ENCODE results near the gene ROR1. TPM values are rescaled to one million over a fixed set of nuclear protein-coding genes. Genes with fewer than 3 reads are reported as not detected.

Gene ROR1
- polyA plus RNA-seq, 1 experiment, result 7.1 TPM

DNA sequence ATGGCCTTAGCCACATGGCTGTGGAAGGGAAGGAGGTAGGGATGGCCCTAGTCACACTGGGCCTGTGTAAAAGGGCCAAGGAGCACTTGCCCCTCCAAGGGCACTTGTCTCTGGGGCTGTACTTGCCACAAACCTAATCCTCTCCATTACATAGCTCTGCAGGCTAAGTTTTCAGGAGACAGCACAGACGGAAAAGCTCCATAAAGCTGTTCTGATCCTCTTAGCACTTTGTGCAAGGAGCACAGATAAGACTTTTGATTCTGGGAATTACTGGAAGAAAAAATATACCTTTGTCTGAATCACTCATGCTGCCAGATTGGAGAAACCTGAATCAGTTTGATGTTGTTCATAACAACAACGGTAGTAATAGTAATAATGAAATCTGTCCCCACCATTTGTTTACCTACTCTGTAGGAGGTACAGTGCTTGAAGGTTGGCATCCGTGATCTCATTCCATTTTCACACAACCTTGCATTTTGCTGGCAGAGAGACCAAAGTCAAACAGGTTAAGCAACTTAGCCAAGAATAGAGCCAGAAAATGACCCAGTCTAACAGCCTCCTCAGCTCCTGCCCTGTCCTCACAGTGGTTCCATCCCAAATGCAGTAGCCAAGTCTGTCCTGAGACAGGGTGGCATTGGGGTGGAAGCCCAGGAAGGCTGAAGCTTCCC is 207.1 kb downstream of the ROR1 start:
- Histone ChIP-seq H3K4me3 (ENCODE audit: low read depth, low read length) (no peak overlapping the region), H3K27me3 (ENCODE audit: control insufficient read depth, insufficient read depth, low read length) (no peaks in the 10 kb centered on the region), H3K27ac (ENCODE audit: low read depth, low read length) (no peak overlapping the region), H3K9me3 (ENCODE audit: control insufficient read depth, insufficient read depth, low read length) (no peaks in the 10 kb centered on the region)
- DNase-seq (ENCODE audit: low read depth, low spot score), result no peak
- TF ChIP-seq, protein P1, sequence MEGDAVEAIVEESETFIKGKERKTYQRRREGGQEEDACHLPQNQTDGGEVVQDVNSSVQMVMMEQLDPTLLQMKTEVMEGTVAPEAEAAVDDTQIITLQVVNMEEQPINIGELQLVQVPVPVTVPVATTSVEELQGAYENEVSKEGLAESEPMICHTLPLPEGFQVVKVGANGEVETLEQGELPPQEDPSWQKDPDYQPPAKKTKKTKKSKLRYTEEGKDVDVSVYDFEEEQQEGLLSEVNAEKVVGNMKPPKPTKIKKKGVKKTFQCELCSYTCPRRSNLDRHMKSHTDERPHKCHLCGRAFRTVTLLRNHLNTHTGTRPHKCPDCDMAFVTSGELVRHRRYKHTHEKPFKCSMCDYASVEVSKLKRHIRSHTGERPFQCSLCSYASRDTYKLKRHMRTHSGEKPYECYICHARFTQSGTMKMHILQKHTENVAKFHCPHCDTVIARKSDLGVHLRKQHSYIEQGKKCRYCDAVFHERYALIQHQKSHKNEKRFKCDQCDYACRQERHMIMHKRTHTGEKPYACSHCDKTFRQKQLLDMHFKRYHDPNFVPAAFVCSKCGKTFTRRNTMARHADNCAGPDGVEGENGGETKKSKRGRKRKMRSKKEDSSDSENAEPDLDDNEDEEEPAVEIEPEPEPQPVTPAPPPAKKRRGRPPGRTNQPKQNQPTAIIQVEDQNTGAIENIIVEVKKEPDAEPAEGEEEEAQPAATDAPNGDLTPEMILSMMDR (IDR thresholded peaks at IDR 0.05; ENCODE audit: low read depth, low read length), result no peak
- CTCF ChIA-PET, result interaction anchor here (1.3 kb wide), 1 partner anchor 289 kb away, joined by 3 read pairs; no protein-coding TSS in a partner anchor
- POLR2A ChIA-PET, result no interaction called here

GRCh38 chr1:63981408-63981773 is 207.6 kb downstream of the ROR1 start:
- no peaks in the 10 kb centered on the region for H3K9me3 ChIP-seq (ENCODE audit: control insufficient read depth, insufficient read depth, low read length)
- ChIA-PET CTCF (interaction anchor here (1.3 kb wide), 1 partner anchor 290 kb away, joined by 3 read pairs; no protein-coding TSS in a partner anchor), POLR2A (no interaction called here)
- no peak for DNase-seq (ENCODE audit: low read depth, low spot score)
- no peaks in the 10 kb centered on the region for H3K27me3 ChIP-seq (ENCODE audit: control insufficient read depth, insufficient read depth, low read length)
- H3K4me3 ChIP-seq (ENCODE audit: low read depth, low read length), result no peak overlapping the region
- no peak overlapping the region for H3K27ac ChIP-seq (ENCODE audit: low read depth, low read length)
- TF ChIP-seq, protein P1 (IDR thresholded peaks at IDR 0.05; ENCODE audit: low read depth, low read length), result no peak

- CTCF ChIA-PET, result no interaction called here
- no peaks in the 10 kb centered on the region for H3K9me3 ChIP-seq (ENCODE audit: control insufficient read depth, insufficient read depth, low read length)
- POLR2A ChIA-PET, result no interaction called here
- no peak overlapping the region for H3K27ac ChIP-seq (ENCODE audit: low read depth, low read length)
- TF ChIP-seq, protein P1 (IDR thresholded peaks at IDR 0.05; ENCODE audit: low read depth, low read length), result no peak
- DNase-seq (ENCODE audit: low read depth, low spot score), result no peak
- H3K27me3 ChIP-seq (ENCODE audit: control insufficient read depth, insufficient read depth, low read length), result no peaks in the 10 kb centered on the region
- H3K4me3 ChIP-seq (ENCODE audit: low read depth, low read length), result no peak overlapping the region
Measured at GRCh38 chr1:63982201-63982600, 208.4 kb downstream of the ROR1 start.

GRCh38 chr1:63983391-63984256 is 209.8 kb downstream of the ROR1 start:
- TF ChIP-seq, protein P1 (IDR thresholded peaks at IDR 0.05; ENCODE audit: low read depth, low read length), result no peak
- Histone ChIP-seq H3K27ac (ENCODE audit: low read depth, low read length) (no peak overlapping the region), H3K9me3 (ENCODE audit: control insufficient read depth, insufficient read depth, low read length) (no peaks in the 10 kb centered on the region), H3K27me3 (ENCODE audit: control insufficient read depth, insufficient read depth, low read length) (no peaks in the 10 kb centered on the region), H3K4me3 (ENCODE audit: low read depth, low read length) (no peak overlapping the region)
- DNase-seq (ENCODE audit: low read depth, low spot score), result no peak
- ChIA-PET CTCF (no interaction called here), POLR2A (no interaction called here)
